Stimulated activated CD8-positive, alpha-beta memory T cell treated with anti-CD3 and anti-CD28 coated beads, Interleukin-15, amount 100 ng/mL, for 1 hour (primary cell): ENCODE measurements around the gene UNKL.

Experiments used
- DNase-seq: peaks from one replicate; pipeline ENCODE4 v3.0.0-alpha.2; 2020; ENCODE audit warnings: low read depth

Gene UNKL

DNA sequence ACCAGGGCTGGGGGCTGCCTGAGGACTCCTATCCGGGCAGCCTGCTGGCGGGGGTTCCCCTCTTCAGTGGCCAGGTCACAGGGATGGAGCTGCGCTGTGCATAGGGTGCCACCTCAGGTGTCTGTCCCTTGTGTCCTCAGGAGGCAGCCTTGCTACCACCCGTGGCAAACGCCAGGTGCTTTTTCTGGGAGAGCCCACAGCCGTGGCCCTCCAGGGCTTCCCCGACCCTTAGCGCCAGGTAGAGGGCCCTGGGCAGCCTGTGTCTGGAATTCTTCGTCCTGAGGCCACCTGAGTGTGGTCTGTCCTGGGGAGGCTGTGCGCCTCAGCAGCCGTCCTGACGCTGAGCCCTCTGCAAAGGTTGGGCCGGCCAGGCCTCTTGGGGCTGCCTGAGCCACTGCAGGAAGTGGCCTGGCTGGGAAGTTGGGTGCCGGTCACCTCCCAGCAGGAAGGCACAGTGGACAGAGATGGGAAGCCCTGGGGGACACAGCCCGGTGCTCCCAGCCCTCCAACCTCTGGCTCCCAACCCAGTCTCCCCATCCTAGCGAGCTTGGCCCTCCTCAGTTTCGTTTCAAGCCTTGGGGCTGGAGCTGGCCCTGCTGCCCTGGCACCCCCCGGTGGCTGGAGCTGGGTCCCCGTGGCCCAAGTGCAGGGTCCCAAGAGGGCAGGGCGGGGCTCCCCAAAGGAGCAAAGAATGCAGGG is 88.7 kb downstream of the UNKL start:
- no peak for DNase-seq

DNA sequence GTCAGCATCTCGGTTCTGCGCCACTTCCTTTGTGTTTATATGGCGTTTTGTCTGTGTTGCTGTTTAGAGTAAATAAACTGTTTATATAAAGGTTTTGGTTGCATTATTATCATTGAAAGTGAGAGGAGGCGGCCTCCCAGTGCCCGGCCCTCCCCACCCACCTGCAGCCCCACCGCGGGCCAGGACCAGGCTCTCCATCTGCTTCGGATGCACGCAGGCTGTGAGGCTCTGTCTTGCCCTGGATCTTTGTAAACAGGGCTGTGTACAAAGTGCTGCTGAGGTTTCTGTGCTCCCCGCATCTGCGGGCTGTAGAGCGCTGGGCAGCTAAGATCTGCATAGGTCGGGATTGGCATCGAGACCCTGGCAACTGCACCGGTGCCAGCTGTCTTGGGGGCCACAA is 89.2 kb downstream of the UNKL start:
- DNase-seq, result no peak

DNA sequence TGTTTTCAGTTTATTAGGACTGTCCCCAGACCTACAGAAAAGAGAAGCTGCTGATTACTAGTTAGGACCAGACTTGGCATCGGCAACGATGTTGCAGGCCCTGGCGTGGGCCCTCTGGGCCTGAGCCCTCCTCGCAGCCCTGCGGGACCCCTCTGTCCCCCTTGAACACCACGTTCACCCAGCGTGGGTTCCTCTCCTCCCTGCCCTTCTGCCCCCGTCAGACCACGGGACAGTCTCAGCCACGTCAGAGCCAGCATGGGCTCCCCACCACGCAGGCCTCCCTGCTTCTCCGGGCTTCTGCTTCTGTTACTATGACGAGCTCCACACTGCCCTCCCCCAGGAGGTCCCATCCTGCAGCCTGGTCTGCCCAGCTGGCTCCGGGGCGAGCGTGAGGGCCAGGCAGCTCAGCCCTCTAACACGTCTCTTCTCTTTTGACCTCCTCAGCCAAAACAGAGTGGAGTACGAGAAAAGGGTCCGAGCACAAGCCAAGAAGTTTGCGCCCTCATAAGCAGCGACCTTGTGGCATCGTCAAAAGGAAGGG is 90.1 kb downstream of the UNKL start:
- DNase-seq, result no peak

DNA sequence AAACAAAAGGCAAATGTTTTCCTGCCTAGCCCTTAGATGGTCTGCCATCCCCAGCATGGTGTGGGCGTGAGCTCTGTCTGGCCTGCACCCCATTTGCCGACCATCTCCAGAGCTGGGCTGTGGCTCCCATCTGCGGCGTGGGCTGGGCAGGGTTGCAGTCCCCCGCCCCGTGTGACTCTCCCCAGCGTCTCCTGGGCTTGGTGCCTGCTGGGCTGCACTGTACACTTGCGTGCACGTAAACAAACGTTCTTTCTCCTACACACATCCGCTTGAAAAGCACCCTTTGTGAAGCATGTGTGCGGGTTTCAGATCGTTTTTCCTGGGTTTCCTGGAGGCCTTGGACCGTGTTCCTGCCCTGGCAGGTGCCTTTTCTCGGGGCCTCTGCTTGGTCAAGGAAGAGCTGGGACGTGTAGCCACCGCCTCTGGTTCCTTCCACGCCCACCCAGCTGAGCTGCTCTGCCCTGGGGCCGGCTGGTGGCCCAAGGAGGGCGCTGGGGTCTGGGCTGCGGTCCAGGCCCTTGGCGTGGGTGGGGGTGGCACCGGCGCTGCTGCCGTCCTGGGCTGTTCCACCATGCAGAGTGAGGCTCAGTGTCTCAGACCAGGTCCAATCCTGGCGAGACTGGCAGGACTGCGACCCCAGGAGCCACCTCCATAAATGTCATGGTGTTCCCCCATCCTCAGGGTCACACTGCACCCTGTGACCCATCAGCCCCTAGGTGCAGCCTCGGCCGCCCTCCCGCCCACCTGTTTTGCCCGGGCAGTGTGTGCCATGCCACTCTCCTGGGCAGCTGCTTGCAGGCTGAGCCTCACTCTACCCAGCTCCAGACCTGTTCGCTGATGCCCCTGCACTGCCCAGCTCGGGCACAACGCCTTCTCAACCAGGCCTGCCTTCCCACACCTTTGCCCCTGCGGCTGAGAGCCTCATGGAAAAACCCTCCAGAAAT is 90.9 kb downstream of the UNKL start:
- no peak for DNase-seq

DNA sequence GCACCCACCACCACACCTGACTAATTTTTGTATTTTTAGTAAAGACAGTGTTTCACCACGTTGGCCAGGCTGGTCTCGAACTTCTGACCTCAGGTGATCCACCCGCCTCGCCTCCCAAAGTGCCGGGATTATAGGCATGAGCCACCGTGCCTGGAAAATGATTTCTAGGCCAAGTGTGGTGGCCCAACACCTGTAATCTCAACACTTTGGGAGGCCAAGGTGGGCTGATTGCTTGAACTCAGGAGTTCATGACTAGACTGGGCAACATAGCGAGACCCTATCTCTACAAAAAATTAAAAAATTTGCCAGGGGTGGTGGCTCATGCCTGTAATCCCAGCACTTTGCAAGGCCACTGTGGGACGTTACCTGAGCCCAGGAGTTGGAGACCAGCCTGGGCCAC is 92.1 kb downstream of the UNKL start:
- DNase-seq, result no peak

DNA sequence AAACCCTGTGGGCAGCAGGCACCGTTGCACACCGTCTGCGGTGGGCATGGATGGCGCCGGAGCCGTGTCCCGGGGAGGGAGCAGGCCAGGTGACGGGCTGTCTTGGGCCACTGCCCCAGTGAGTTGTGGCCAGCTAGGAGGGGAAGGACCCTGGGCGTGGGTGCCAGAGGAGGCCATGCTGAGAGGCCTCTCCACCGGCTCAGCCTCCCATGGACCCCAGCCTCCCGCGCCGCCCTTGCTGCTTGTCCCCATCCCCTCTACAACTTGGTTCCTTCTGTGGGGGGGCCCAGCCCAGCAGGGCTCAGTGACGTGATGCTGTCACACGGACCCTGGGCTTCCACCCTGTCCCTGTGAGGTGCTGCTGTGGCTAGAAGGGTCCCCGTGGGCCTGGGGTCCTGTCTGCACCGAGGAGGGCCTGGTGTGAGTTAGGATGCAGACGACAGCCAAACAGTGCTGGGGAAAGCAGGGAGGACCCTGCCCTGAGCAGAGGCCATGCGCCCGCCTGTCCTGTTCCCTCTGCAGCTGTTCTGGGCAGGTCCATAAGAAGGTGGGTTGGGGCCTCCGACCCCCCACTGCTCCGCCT is 93.8 kb downstream of the UNKL start:
- no peak for DNase-seq

DNA sequence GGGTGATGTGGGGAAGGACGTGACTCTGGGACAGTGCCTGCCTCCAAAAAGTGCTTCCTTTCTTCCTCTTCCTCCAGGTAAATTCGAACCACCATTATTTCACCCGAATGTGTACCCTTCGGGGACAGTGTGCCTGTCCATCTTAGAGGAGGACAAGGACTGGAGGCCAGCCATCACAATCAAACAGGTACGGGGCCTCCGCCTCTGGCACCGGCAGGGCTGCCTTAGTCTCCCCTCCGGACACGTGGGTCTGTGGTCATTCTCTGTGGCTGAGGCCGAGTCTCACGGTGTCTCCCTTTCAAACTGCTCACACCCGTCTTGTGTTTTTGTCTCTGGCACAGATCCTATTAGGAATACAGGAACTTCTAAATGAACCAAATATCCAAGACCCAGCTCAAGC is 94.4 kb downstream of the UNKL start:
- no peak for DNase-seq

DNA sequence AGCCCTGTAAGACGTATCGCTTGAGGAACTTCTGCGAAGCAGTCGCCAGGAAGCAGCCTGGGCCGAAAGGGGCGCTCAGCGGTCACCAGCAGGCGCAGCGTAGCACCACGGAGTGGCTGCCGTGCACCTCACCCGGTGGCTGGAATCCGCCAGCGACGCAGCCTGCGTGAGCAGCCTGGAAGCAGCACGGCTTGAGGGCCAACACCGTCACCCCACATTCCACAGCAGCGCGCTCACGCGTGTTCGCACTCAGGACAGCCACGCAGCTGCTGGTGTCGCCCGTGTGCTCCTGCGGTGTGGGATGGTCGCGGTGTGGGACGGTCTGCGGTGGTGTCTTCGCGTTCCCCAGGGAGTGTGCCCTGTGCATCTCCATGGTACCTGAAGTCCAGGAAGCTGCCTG is 95.5 kb downstream of the UNKL start:
- DNase-seq, result no peak

DNA sequence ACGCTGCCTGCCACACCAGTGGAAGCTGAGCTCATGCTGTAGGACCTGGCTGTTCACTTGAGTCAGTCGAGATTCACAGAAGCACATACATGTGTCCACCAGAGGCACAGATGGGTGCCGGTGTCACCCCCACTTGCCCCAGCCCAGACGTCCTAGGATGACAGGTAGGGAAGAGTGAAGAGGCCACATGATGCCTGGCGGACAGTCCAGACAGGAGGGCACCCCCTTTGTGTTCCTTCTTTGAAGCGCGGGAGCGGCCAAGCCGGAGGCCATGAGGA is 96.3 kb downstream of the UNKL start:
- DNase-seq, result no peak

DNA sequence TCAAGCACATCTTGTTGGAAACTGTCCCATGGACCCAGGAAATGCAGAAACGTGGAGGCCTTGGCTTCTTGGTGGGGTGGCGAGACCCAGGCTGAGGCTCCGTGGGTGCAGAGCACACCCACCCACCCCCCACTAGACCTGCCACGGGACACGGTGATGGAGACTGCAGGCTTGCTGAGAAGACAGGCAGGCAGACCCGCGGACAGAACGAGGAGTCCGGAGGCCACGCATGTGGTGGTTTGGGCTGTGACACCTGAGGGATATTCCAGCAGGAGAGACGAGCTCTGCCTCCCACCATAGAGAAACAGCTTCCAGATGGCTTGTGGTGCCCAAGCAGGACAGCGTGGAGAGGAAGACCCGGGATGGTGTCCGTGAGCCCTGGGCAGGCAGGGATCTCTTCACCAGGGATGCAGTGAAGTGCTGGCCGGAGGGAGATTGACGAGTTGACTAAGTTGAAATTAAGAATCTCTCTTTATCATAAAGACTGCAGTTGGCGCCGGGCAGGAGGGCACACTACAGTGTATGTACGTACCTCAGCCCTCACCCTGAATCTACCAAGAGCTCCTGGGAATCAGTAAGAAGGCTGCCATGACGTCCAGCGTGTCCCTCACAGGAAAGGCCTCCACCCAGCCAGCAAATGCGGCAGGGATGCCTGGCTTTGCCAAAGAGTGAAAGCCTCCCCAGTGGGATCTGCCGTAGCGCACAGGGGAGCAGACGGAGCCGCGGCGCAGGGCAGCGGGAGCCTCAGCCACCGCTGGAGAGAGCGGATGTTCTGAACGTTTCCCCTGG is 96.8 kb downstream of the UNKL start:
- no peak for DNase-seq

DNA sequence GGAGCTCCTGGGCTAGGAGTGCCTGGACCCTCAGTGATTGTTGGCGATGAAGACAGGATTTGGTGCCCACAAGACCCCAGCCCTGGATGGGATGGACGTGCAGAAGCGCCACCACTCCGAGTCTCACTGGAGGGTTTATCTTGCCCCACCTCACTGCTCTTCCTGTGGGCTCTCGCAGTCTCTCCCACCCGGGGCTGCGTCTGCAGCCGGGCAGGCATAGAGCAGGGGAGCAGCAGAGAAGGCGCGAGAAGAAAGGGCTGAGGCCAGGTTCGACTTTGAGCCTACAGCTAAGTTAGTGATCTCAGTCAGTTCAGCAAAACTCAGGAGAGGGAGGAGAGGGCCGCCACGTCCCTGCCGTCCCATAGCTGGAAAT is 98.5 kb downstream of the UNKL start:
- no peak for DNase-seq

DNA sequence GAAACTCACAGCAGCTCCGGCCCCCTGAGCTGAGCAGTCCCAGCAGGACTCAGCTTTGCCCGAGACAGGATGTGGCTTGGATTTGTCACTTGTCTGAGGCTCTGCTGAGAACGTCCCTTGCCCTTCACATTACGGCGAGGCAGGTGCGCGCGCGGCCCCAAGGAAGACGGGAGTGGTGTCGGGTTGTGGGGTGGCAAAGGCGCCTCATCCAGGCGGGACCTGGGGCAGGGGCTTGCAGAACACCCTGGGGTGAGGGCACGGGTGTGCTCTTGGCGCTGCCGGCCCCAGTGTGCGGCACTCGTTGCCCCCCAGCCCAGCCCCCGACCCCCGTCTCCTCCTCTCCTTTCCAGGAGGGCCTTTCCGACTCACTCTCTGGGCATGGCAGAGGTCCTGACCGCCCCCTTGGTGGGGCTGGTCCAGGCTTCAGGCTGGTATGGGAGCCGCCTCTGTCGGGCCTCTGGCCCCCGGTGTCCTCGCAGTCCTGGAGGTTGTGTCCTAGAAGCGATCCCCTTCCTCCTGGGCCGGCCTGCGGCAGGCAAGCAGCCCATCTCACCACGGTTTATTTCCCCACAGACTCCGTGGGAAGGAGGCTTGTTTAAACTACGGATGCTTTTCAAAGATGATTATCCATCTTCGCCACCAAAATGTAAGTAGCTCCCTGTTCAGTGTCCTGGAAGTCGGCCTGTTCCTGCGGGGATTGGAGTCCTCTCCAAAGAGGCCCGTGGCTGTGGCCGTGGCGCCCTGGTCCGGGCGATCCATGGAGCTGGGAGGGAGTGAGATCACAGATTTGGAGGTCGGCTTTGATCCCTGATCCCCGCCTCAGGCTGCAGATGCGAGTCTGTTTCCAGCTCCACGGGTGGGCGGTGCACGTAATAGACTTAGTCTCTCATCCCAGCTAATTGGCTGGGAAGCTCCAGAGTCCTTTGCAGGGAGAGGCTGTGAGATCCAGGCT is 99.1 kb downstream of the UNKL start:
- DNase-seq, result no peak

DNA sequence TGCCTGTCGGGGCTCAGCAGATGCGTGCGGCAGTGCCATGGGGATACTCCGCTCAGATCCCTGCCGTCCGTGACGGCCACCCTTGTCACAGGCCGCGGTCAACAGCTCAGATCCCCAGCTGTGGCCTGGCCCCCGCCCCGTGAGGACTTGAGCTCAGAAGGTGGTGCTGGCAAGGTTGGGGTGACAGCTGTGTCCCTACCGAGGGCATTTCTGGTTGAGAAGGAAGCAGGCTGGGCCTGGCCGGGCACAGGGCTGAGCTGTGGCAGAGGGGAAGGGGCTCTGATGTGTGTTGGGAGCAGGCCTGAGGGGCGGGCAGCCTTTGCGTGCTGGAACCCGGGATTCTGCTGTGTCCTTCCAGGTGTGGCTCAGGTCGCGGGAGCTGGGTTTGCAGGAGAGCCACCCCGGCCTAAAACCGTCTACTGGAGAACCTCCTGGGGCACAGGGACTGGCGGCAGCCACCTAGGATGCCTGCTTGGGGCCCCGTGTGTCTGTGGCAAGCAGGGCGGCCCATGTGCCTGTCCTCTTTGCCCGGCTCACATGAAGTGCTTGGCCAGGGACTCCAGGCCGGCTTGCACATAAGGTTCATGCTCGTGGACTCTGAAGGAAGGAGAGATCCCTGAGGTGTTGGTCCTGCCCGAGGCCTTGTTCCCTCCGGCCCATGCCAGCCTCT is 100.0 kb downstream of the UNKL start:
- DNase-seq, result no peak

DNA sequence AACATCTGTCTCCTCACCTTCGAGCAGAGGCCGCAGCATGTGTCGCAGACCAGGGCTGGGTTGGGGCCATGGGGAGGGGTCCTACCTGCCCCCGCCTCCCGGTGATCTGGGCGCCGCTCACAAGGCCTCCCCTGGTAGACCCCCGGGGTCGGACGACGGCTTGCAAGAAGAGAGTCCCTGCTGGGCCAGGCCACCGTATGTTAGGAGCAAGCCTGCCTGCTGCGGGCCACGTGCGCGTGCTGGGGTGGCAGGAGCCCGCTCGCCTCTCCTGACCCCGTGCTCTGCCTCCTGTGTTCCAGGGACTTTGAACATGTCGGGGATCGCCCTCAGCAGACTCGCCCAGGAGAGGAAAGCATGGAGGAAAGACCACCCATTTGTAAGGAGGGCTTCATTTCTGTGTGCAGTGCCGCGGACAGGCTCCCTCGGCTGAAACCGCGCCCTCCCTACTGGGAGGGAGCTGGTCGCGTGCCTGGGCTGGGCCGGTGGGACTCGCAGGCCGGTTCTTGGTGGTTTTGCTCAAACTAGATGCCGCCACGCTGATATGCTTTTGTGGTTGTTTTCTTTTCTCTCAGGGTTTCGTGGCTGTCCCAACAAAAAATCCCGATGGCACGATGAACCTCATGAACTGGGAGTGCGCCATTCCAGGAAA is 100.7 kb downstream of the UNKL start:
- DNase-seq, result no peak
